Limb (tissue), 2 donors: ENCODE measurements around the gene ASAH2B.

Experiments
- DNase-seq, 2 donors: peaks; one replicate each; pipeline ENCODE4 v3.0.0-alpha.2; 2016; ENCODE audit errors: extremely low spot score in 2 of 2

The ASAH2B gene

DNA sequence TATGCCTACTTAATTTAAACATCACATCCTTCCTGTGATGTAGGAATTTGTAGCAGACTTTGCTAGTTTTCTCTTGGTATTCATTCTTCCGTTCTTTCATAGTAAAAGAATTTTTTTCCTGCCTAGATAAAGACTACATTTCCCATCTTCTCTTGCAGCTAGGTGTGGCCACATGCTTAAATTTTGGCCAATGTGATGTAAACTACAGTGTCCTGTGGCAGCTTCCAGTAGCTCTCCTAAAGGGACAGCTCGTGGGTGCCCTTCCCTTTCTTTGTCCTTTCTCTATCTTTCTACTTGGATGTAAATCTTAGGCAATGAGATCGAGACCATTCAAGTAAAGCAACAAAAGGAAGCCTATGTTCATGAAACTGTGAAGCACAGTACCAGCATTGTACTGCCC, 58.6 kb downstream of the ASAH2B start:
- no peak for DNase-seq

DNA sequence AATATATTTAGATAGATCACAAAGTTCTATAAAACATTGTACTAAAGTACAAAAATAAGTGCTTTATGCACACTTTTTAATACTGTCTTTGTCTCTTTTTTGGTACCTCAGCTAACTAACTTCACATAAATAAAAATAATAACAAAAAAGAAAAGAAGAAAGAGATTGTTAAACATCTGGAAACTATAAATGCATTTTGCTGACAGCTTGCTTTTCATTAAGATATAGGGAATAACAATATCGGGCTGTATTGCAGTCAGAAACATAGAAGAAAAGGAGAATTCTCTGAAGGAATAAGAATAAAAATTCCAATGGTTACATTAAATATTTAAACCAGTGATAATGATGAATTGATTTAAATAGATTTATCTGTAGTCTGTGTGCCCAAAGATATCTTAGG, 59.9 kb downstream of the ASAH2B start:
- no peak for DNase-seq

DNA sequence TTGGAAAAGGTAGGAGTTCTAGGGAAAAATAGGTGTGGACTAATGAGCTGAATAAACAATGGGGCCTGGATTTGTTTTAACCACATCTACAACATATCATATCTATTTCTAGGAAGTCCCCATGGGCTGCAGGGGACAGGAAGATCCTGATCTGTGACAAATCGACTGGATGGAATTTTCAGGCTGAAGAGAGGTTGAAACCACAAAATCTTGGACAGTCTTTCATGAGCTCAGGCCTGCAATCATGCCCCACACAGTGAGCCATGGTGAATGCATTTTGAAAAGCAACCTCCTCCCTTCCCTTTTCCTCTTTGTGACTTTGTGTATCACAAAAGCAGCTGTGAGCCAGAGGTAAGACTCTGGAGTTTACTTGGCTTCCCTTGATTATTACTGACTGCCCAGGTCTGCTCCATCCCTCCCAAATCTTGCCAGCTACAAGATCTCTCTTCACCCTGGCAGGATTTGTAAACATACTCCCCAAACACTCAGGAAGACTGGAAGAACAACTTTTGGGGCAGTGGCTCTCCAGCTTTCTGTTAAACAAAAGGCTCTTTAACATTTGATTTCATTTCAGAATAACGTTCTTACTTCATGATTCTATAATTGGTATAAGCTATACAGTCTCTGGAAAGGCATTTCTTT, 66.4 kb downstream of the ASAH2B start:
- no peak for DNase-seq

DNA sequence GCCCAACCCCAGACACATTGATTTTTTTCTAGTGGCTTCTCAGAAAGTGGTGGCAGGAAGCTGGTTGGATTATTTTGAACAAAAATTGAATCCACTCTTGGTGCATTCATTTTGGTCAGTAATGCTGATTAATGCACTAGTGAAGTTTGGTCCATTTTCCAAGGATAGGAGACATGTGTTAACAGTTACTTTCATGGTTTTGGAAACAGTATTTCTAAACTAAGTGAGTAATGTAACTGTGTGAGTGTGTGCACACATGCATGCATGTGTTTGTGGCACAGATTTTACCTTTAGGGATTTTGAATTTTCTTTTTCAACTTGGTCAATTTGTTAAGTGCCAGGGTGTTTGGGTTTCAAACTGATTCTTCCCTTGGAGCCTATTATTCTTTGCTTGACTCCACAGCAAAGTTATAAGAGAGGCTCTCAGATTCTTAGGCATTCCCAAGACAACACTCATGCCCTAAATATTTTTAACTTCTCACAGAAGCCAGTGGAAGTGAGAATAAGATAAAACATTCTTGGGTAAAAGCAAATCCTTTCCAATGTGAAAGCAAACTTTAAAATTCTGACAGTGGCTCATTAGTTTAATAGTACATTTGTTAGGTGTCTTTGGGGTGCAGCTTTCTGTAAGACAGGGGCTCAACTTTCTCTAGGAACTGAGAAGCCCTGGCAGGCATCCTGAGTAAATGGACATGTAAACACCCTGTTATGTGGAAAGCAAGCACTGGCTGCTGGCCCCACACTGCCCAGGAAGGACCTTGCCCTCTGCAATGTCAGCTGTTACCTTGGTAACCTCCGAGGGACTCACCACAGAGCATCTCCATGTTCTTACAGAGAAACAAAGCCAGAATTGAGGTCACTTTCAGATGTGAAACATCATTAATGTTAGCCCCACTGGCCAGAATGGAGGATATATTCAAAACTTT, 68.4 kb downstream of the ASAH2B start:
- DNase-seq, result no peak
